Measurements from ENCODE around the gene KCNAB1. TPM values are rescaled to one million over a fixed set of nuclear protein-coding genes. Genes with fewer than 3 reads are reported as not detected.

The KCNAB1 gene
- total RNA-seq, 4 donors from 2014 or later: 1.6 to 2.9 (median 2.3) TPM

DNA sequence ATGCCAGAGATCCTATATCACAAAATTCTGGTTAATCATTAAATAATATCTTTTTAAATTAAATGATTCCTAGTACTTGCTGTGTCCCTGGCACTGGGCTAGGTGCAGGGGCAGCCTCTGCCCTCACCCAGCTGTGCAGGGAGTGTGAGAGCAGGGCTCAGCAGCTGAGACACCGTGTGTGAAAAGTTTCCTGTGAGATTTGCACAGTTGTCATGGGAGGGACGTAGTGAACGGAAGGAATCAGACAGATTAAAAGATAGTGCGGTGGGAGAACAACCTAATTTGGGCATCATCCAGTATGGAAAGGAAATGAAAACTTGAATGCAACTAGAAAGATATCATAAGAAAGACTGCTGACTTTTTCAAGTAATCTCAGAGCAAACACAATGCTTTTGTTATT is 230.4 kb downstream of the KCNAB1 start:
- no peak for TF ChIP-seq CTCF (IDR thresholded peaks at IDR 0.05)
- TF ChIP-seq POLR2A (IDR thresholded peaks at IDR 0.05): no peak
- DNase-seq (ENCODE audit: low spot score in 2 of 2): no peak
- H3K4me3 ChIP-seq (ENCODE audit: low read depth, poor library complexity, severe bottlenecking): no peak overlapping the region
- intact Hi-C loops (cut with DNase I; ENCODE audit: low total_unique reads): no loop called here
- WGBS, 2 donors: 20 to 34% methylated on average over 4 of the region's 4 CpGs

DNA sequence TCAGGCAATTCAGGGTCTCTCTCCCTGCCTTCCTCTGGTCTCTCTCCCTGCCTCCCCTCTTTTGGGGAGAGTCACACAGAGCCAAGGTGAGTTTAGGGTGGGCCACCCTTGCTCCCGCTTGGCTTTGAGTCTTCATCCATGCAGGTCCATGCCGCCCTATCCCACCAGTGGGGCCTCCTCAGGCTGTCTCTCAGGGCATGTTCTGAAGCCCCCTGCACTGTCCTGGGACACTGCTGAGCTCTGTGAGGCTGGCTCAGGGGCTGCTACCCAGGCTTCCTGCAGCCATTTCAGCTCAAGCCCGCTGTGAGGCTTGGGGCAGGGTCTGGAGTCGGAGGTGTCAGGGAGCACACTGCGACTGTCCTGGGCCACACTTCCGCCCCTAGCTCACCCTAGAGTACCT is 231.4 kb downstream of the KCNAB1 start:
- no peak for DNase-seq (ENCODE audit: low spot score in 2 of 2)
- intact Hi-C loops (cut with DNase I; ENCODE audit: low total_unique reads): no loop called here
- 89 to 93% methylated on average over 6 of the region's 6 CpGs for WGBS, 2 donors
- TF ChIP-seq CTCF (IDR thresholded peaks at IDR 0.05): no peak
- TF ChIP-seq POLR2A (IDR thresholded peaks at IDR 0.05): no peak
- no peak overlapping the region for H3K4me3 ChIP-seq (ENCODE audit: low read depth, poor library complexity, severe bottlenecking)

DNA sequence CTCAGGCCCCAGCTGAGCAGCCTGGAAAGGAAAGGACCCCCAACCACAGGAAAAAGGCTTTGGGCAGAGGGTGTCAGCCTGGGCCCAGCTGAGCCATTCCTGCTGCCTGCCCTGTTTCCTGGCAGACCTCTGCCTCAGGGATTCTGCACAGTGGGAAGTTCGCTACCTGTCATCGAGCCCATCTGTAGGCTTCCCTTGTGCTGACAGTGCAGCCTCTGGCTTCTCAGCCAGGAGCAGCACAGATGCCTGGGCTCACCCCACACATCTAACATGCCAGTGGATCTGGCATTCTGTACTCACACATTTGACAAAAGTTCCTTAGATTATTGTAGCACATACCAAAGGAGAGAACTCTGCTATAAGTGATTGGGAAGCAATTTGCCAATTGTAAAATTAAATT is 232.3 kb downstream of the KCNAB1 start:
- DNase-seq (ENCODE audit: low spot score in 2 of 2): no peak
- 88 to 94% methylated on average over 2 of the region's 2 CpGs for WGBS, 2 donors
- intact Hi-C loops (cut with DNase I; ENCODE audit: low total_unique reads): no loop called here
- TF ChIP-seq POLR2A (IDR thresholded peaks at IDR 0.05) (no peak), CTCF (IDR thresholded peaks at IDR 0.05) (no peak)
- no peak overlapping the region for H3K4me3 ChIP-seq (ENCODE audit: low read depth, poor library complexity, severe bottlenecking)

- H3K4me3 ChIP-seq (ENCODE audit: low read depth, poor library complexity, severe bottlenecking): no peak overlapping the region
- TF ChIP-seq POLR2A (IDR thresholded peaks at IDR 0.05) (no peak), CTCF (IDR thresholded peaks at IDR 0.05) (no peak)
- no peak for DNase-seq (ENCODE audit: low spot score in 2 of 2)
- intact Hi-C loops (cut with DNase I; ENCODE audit: low total_unique reads): no loop called here
- WGBS, 2 donors: 76 to 82% methylated on average over 5 of the region's 5 CpGs
These were observed 233.2 kb downstream of the KCNAB1 start for GRCh38 chr3:156353563-156353962.

DNA sequence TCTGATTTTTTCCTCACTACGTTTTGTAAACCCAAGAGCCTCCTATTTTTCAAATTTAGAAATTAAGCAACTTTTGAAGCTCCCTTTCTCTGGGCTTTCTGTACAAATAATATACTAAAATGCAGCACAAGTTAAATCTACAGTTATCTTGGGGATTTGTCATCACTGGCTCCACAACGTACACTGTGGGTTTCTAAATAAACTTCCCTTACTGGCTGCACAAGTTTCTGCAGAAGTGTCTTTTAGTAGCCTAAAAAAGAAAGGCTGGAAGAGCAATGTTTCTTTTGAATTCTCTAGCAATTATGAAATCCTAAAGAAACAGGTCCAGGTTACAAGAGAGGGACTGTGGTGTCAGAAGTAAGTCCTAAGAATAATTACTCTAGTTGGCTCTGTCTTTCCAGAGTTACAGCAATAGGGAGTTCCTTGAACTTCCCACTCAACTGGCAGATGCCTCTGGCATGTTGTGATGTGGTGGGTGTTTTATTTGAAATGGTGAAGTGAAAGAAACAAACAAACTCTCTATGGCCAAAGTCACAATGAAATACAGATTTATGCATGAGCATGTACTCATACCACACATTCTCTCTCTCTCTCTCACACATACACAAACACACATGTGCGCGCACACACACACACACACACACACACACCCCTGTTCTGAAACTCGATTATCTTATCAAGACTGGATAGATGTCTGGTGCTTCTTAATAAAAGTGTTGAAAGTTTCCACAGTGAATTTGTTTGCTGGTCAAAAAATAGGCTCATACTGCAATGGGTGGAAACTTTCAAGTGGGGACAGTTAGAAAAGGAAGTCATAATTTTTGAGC is 236.4 kb downstream of the KCNAB1 start:
- intact Hi-C loops (cut with DNase I; ENCODE audit: low total_unique reads): no loop called here
- TF ChIP-seq CTCF (IDR thresholded peaks at IDR 0.05) (no peak), POLR2A (IDR thresholded peaks at IDR 0.05) (no peak)
- DNase-seq (ENCODE audit: low spot score in 2 of 2): no peak
- no peak overlapping the region for H3K4me3 ChIP-seq (ENCODE audit: low read depth, poor library complexity, severe bottlenecking)
- 44% methylated on average over 5 of the region's 5 CpGs for WGBS, 2 donors

DNA sequence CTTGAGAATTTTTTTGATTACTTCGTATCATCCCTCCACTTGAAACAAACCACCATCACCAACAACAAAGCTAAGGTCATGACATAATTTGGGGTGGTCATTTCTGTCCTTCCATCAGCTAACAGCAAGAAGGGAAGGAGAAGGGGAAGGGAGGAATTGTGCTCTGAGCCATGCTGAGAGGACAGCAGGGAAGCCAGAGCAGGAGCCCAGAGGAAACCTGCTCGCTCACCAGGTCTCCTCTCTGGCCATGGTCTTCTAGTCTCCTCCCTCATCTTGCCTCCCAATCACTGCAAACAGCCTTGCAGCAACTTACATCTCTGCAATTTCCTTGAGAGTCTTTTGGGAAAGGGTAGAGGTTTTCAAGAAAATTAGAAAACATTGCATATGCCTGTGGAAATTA is 237.9 kb downstream of the KCNAB1 start:
- TF ChIP-seq POLR2A (IDR thresholded peaks at IDR 0.05): no peak
- no peak for TF ChIP-seq CTCF (IDR thresholded peaks at IDR 0.05)
- intact Hi-C loops (cut with DNase I; ENCODE audit: low total_unique reads): no loop called here
- DNase-seq (ENCODE audit: low spot score in 2 of 2): no peak
- WGBS, 2 donors: 84% methylated on average over 2 of the region's 2 CpGs
- H3K4me3 ChIP-seq (ENCODE audit: low read depth, poor library complexity, severe bottlenecking): no peak overlapping the region

All from lower leg skin (tissue), 4 donors.